Ishikawa (cell line): ENCODE data around the gene GPR25.

ENCODE experiments used
- CEBPB ChIP-seq: IDR thresholded peaks from 2 replicates; pipeline ENCODE4 v1.6.1; 2012
- CREB1 ChIP-seq: IDR thresholded peaks from 2 replicates; pipeline ENCODE4 v1.6.1; 2012; ENCODE audit warnings: low read depth
- EGR1 ChIP-seq: IDR thresholded peaks from 2 replicates; pipeline ENCODE4 v1.6.1; 2012
- EP300 ChIP-seq: IDR thresholded peaks from 2 replicates; pipeline ENCODE4 v1.6.1; 2012; ENCODE audit warnings: borderline replicate concordance
- FOXM1 ChIP-seq: IDR thresholded peaks from 2 replicates; pipeline ENCODE4 v1.6.1; 2012; ENCODE audit warnings: low read depth, borderline replicate concordance
- MAX ChIP-seq: IDR thresholded peaks from 2 replicates; pipeline ENCODE4 v1.6.1; 2012
- NFIC ChIP-seq: IDR thresholded peaks from 2 replicates; pipeline ENCODE4 v1.6.1; 2012
- RAD21 ChIP-seq: IDR thresholded peaks from 2 replicates; pipeline ENCODE4 v1.6.1; 2012; ENCODE audit warnings: low read depth
- REST ChIP-seq: IDR thresholded peaks from 2 replicates; pipeline ENCODE4 v1.6.1; 2012; ENCODE audit warnings: low read depth, mild to moderate bottlenecking
- TAF1 ChIP-seq: IDR thresholded peaks from 2 replicates; pipeline ENCODE4 v1.6.1; 2012; ENCODE audit warnings: low read depth, mild to moderate bottlenecking
- TCF12 ChIP-seq: IDR thresholded peaks from 2 replicates; pipeline ENCODE4 v1.6.1; 2012; ENCODE audit warnings: low read depth
- TEAD4 ChIP-seq: IDR thresholded peaks from 2 replicates; pipeline ENCODE4 v1.6.1; 2012
- USF1 ChIP-seq: IDR thresholded peaks from 2 replicates; pipeline ENCODE4 v1.6.1; 2012
- YY1 ChIP-seq: IDR thresholded peaks from 2 replicates; pipeline ENCODE4 v1.6.1; 2012; ENCODE audit warnings: low read depth
- ZBTB7A ChIP-seq: IDR thresholded peaks from 2 replicates; pipeline ENCODE4 v1.6.1; 2012; ENCODE audit warnings: low read depth

Gene GPR25

GRCh38 chr1:200888349-200888838 lies 15.6 kb downstream of the GPR25 start:
- TF ChIP-seq TAF1 (no peak), EP300 (no peak), TEAD4 (no peak), EGR1 (no peak), REST (no peak), RAD21 (no peak), TCF12 (no peak), USF1 (no peak), MAX (no peak), CEBPB (no peak)

- no peak for TF ChIP-seq MAX
- no peak for TF ChIP-seq CEBPB
- TF ChIP-seq RAD21, result no peak
- TF ChIP-seq TEAD4, result no peak
- TF ChIP-seq REST, result no peak
Observed at GRCh38 chr1:200889571-200889970, 16.8 kb downstream of the GPR25 start.

DNA sequence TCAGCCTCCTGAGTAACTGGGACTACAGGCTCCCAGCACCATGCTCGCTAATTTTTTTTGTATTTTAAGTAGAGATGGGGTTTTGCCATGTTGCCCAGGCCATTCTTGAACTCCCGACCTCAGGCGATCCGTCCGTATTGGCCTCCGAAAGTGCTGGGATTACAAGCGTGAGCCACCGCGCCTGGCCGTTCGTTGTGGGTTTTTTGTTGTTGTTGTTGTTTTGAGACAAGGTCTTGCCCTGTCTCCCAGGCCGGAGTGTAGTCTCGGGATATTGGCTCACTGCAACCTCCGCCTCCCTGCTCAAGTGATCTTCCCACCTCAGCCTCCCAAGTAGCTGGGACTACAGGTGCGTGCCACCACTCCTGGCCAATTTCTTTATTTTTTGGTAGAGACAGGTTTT lies 17.2 kb downstream of the GPR25 start:
- TF ChIP-seq TAF1, result no peak
- TF ChIP-seq CEBPB, result no peak
- no peak for TF ChIP-seq USF1

- 0 out of 2 replicates have a peak, but pooled peaks have one; percentile 7 for TF ChIP-seq TEAD4
- TF ChIP-seq REST, result no peak
- TF ChIP-seq RAD21, result peak; percentile 44
- TF ChIP-seq TCF12, result 0 out of 2 replicates have a peak, but pooled peaks have one; percentile 44
- TF ChIP-seq ZBTB7A, result peak; percentile 91
- no peak for TF ChIP-seq CEBPB
Observed at GRCh38 chr1:200890818-200891773, 18.3 kb downstream of the GPR25 start.

- TF ChIP-seq USF1 (no peak), CEBPB (no peak), NFIC (no peak), YY1 (no peak), TCF12 (no peak), TAF1 (no peak), RAD21 (no peak), CREB1 (no peak), REST (no peak), ZBTB7A (no peak), MAX (no peak), FOXM1 (no peak), EGR1 (no peak), EP300 (no peak)
Observed at GRCh38 chr1:200891774-200892157, 19.0 kb downstream of the GPR25 start.
